Ovary (tissue), 9 donors: ENCODE measurements around the gene EEFSEC. TPM values are rescaled to one million over a fixed set of nuclear protein-coding genes. Genes with fewer than 3 reads are reported as not detected.

Experiments
- DNase-seq, 5 donors: peaks; one replicate each; pipeline ENCODE4 v3.0.0-alpha.2; 2019 to 2020
- H3K27ac ChIP-seq, 2 donors: fragments of 200-600 bp; one replicate each; pipeline versions ENCODE4 v1.5.1 to v1.8.0; 2019 to 2022
- H3K27me3 ChIP-seq: fragments of 200-600 bp; one replicate; pipeline ENCODE4 v1.8.0; 2022
- H3K36me3 ChIP-seq: fragments of 200-600 bp; sonication (generic); one replicate; pipeline ENCODE4 v1.5.1; 2019
- H3K4me1 ChIP-seq: one replicate; pipeline ENCODE4 v1.8.1; 2013; ENCODE audit warnings: mild to moderate bottlenecking, moderate library complexity; ENCODE audit not compliant: insufficient read depth
- H3K4me3 ChIP-seq: fragments of 200-600 bp; sonication (generic); one replicate; pipeline ENCODE4 v1.5.1; 2017
- H3K9me3 ChIP-seq, 2 donors: fragments of 200-600 bp in 1 of 2; sonication (generic) in 1 of 2; one replicate each; pipeline versions ENCODE4 v1.5.1 to v1.8.1; 2013 to 2019; ENCODE audit warnings: mild to moderate bottlenecking in 1 of 2, moderate library complexity in 1 of 2
- CTCF ChIP-seq, 3 donors: fragments of 450-650 bp in 2 of 3; fragments of 200-600 bp in 1 of 3; IDR thresholded peaks; one replicate each; pipeline versions ENCODE4 v1.5.1 to v1.8.0; 2016 to 2022; ENCODE audit warnings: antibody characterized with exemption in 3 of 3, mild to moderate bottlenecking in 1 of 3
- EP300 ChIP-seq: sonication (generic); formaldehyde crosslinking; IDR thresholded peaks from one replicate; pipeline ENCODE4 v1.6.1; 2017; ENCODE audit warnings: antibody characterized with exemption
- POLR2A ChIP-seq: fragments of 450-650 bp; IDR thresholded peaks from one replicate; pipeline ENCODE4 v1.6.1; 2017; ENCODE audit warnings: antibody characterized with exemption, mild to moderate bottlenecking, moderate library complexity
- WGBS, 3 donors: extraction: QIAGEN DNeasy Blood & Tissue Kit in 1 of 3; methylation state at CpG; one replicate each; pipeline versions ENCODE4 v1.1.5 to v1.1.7; 2013 to 2017; 5-methylcytosine and 5-hydroxymethylcytosine counted together
- intact Hi-C, 4 donors: fragments of 100-400 bp; cut with DNase I; formaldehyde crosslinking; loops; one replicate each; pipeline versions ENCODE4 v1.11.0 to v1.15.1; 2022 to 2023
- polyA plus RNA-seq, 2 donors: library from polyadenylated mRNA; stranded (reverse); fragments of 200-250 nt in 1 of 2; fragments of 350-450 nt in 1 of 2; fragmentation: Illumina TruSeq in 1 of 2; extraction: RNeasy Lipid Tissue Mini Kit (QIAGEN cat#74804) in 1 of 2; gene quantifications; one replicate each; pipeline ENCODE4 v1.2.3, GENCODE V29; 2013 to 2014
- total RNA-seq, 7 donors: library from RNA; depleted of rRNA in 2 of 7; stranded (reverse); fragments of >200 nt in 2 of 7; fragmentation: NEBNext Ultra II Directional in 3 of 7; extraction: Animal tissue kit (Norgen Biotek cat#: 25700) in 3 of 7; gene quantifications; one replicate each; pipeline versions ENCODE4 v1.1.0 to v1.2.4, GENCODE V29; 2016 to 2023
- donor health status: DM: no; HTN: no; CAD: no; lungs with moderate emphysema.
- donor health status: DM: no; HTN: no; CAD: no.
- donor health status: Bipolar disorder and iron deficiency.
- donor health status: DM: yes; HTN: yes; CAD: no.
- donor health status: DM: no; HTN: no; CAD: no.
- donor health status: DM: yes; HTN: yes; CAD: no.

The EEFSEC gene
- total and polyA plus RNA-seq, 9 donors = 6.8 to 21.0 (median 15.4) TPM

GRCh38 chr3:128366652-128367051 lies 213.4 kb downstream of the EEFSEC start:
- H3K27me3 ChIP-seq = no peaks in the 10 kb centered on the region
- no peaks in the 10 kb centered on the region for H3K9me3 ChIP-seq
- peaks cover 3% of the 10 kb centered on the region for H3K4me1 ChIP-seq
- WGBS, 3 donors = 90 to 98% (median 93%) methylated on average over 5 of the region's 5 CpGs
- no peak overlapping the region for H3K27ac ChIP-seq
- no peak for TF ChIP-seq EP300
- no peak for TF ChIP-seq CTCF (IDR thresholded peaks at IDR 0.05)
- TF ChIP-seq POLR2A = no peak
- no peak for DNase-seq
- no peak overlapping the region for H3K4me3 ChIP-seq
- intact Hi-C loops = no loop called here
- no peaks in the 10 kb centered on the region for H3K36me3 ChIP-seq

GRCh38 chr3:128367221-128367620 lies 213.9 kb downstream of the EEFSEC start:
- intact Hi-C loops = no loop called here
- no peak for TF ChIP-seq CTCF (IDR thresholded peaks at IDR 0.05)
- H3K27me3 ChIP-seq = no peaks in the 10 kb centered on the region
- WGBS, 3 donors = 96 to 98% (median 97%) methylated on average over 5 of the region's 5 CpGs
- DNase-seq = no peak
- H3K9me3 ChIP-seq = no peaks in the 10 kb centered on the region
- no peak overlapping the region for H3K27ac ChIP-seq
- peaks cover 3% of the 10 kb centered on the region for H3K4me1 ChIP-seq
- H3K36me3 ChIP-seq = no peaks in the 10 kb centered on the region
- H3K4me3 ChIP-seq = no peak overlapping the region

GRCh38 chr3:128367761-128368160 lies 214.5 kb downstream of the EEFSEC start:
- Histone ChIP-seq H3K9me3 (no peaks in the 10 kb centered on the region), H3K4me3 (no peak overlapping the region), H3K27me3 (no peaks in the 10 kb centered on the region), H3K27ac (no peak overlapping the region), H3K4me1 (peaks cover 3% of the 10 kb centered on the region), H3K36me3 (no peaks in the 10 kb centered on the region)
- no peak for DNase-seq
- 88 to 91% (median 91%) methylated on average over 4 of the region's 4 CpGs for WGBS, 3 donors
- TF ChIP-seq POLR2A (no peak), CTCF (IDR thresholded peaks at IDR 0.05) (no peak), EP300 (no peak)
- intact Hi-C loops = no loop called here

- Histone ChIP-seq H3K9me3 (no peaks in the 10 kb centered on the region), H3K27ac (no peak overlapping the region)
- 85 to 88% (median 88%) methylated on average over 5 to 7 of the region's 7 CpGs for WGBS, 3 donors
These were observed 215.3 kb downstream of the EEFSEC start for GRCh38 chr3:128368626-128369025.

More at GRCh38 chr3:128368626-128369025, 215.3 kb downstream of the EEFSEC start:
- TF ChIP-seq EP300 (no peak), POLR2A (no peak), CTCF (IDR thresholded peaks at IDR 0.05) (no peak)
- no peak for DNase-seq
- H3K4me3 ChIP-seq = no peak overlapping the region
- intact Hi-C loops = no loop called here
- peaks cover 3% of the 10 kb centered on the region for H3K4me1 ChIP-seq
- no peaks in the 10 kb centered on the region for H3K27me3 ChIP-seq
- no peaks in the 10 kb centered on the region for H3K36me3 ChIP-seq
